UCSD-AML1 (cell line): Measurements from ENCODE around the gene KTN1.

Experiments
- DNase-seq: peaks from one replicate; lab custom pipeline; 2025; ENCODE audit not compliant: unreplicated experiment; lab: John Stamatoyannopoulos, UW

The KTN1 gene

DNA sequence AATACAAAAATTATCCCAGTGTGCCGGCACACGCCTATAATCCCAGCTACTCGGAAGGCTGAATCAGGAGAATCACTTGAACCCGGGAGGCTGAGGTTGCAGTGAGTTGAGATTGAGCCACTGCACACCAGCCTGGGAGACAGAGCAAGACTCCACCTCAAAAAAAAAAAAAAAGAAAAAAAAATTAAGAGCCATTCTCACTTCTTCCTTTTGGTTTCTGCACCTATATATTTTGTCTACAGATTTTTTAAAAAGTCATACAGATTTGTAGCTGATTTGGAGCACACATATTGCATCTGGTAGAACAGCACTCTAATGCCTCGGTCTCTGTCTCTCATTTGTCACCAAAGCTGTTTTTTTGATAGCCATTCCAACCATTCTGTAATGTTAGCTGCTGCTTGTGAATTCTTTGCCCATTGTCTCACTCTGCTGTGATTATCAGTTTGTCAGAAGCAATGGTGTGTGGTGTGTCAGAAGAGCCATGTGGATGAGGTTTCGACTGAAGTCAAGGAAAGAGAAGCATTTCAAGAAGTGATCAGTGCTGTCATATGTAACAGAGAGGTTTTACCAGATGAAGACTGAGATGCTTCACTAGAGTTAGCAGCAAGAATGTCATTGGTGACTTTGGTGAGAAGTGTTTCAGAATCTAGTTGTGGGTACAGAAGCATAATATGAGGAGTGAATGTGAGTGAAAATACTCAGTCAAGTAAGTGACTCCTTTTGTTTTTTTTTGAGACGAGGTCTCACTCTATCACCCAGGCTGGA is 8.7 kb upstream of the KTN1 start:
- DNase-seq: no peak

DNA sequence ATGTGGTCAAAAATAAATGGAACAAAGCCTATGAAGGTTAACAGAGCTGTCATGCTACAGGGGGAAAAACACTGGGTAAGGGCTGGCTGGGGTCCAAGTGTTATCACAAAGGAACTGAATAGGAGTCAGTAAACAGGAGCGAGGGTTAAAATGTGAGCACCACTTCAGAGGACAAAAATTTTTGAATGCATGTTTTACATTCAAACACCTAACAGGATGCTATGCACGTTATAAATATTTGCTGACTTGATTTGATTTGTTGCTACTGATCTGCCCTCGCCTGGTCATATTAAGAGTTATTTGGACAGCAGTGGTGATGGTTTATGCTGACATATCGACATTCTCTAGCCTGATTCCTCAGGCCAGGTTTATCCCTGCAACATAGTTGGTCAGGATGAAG is 7.4 kb upstream of the KTN1 start:
- no peak for DNase-seq

GRCh38 chr14:55574988-55575387 is 5.0 kb upstream of the KTN1 start:
- no peak for DNase-seq

- DNase-seq: no peak
Measured at GRCh38 chr14:55577229-55577628, 2.8 kb upstream of the KTN1 start.

- DNase-seq: no peak
Measured at GRCh38 chr14:55578511-55578910, 1.5 kb upstream of the KTN1 start.

DNA sequence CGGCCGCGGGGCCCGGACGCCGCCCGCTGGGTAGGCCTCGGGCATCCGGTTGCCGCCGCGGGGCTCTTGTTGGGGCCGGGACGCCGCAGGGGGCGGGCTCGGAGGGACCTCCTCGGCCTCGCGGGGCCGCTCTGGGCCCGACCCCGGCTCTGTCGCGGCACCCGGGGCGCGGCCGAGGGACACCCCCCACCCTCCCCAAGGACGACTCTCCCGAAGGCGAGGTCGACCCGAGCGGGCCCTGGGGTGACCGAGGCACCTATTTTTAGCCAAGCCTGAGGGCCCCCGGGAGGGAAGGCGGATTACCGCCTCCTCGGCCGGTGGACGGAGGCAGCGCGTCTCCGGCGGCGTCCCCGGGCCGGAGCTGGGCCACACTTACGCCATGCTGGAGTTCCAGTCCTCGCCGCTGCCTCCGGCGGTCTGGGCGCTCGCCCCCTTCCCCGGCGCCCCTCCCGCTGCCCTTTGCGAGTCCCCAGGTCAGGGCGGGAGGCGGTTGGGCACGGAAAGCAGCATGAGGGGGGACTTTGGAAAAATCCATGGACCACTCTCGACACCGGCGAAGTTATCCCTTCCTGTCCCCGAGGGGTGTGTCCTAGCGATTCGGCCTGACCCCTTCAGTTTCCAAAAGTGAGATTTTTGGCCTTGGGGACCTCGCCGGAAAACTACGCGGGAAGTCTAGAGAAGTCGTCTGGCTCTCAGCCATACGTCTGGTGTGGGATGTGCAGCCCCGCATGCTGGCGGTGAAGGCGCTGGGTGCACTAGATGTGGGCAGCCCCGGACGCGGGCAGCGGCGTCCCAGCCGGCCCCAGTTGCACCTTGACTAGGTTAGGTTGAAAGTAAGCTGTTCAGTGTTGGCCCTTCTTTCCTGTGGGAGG is 699 bp downstream of the KTN1 start:
- peak; percentile 67 for DNase-seq

DNA sequence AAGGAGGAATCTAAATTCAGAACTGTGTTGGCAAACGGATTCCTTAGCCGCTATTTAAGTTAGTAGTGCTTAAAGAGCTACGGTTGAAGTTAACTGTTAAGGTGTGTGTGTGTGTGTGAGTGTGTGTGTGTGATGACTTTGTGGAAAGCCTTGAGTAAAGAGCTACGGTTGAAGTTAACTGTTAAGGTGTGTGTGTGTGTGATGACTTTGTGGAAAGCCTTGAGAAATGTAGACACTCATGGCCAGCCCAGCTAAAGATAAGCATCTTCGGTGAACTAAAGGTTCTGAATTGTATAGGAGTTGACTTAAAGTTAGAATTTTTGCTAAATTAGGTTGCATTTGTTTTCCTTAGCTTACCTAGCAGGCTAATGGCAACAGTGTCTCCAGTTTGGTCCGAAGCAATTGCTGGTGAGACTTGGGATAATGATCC is 1.4 kb downstream of the KTN1 start:
- DNase-seq: no peak

DNA sequence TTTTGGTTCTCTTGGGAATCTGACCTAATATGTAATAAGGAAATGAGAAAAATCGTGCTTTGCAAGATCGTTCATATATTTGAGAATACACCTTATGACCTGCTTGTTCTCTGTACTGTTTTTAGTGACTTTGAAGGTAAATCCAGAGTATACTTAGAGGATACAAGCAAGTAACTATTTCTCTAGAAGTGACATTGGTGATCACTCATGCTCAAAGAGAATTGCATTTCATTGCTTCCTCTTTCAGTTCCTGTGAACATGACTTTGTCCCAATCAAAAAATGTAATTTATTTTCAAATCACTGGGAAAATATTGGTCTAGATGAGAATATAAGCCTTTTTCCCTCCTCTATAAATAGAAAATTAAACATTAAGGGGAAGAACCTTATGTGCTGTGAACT is 2.7 kb downstream of the KTN1 start:
- DNase-seq: no peak

- no peak for DNase-seq
Measured at GRCh38 chr14:55583942-55584468, 4.0 kb downstream of the KTN1 start.

- DNase-seq: no peak
Measured at GRCh38 chr14:55585854-55586253, 5.8 kb downstream of the KTN1 start.

GRCh38 chr14:55586411-55586810 is 6.4 kb downstream of the KTN1 start:
- DNase-seq: no peak

DNA sequence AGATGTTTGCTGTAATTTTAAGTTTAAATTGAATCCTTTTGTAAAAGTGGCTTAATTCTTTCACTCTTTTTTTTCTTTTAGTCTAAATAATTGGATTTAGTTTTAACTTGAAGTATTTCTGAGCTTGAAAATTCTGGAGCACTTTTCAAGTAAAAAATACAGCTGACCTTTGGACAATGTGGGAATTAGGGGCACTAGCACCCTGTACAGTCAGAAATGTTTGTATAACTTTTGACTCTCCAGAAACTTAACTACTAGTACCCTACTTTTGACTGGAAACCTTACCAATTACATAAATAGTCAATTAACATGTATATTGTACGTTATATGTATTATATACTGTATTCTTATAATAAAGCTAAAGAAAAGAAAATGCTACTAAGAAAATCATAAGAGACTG is 7.8 kb downstream of the KTN1 start:
- DNase-seq: no peak

DNA sequence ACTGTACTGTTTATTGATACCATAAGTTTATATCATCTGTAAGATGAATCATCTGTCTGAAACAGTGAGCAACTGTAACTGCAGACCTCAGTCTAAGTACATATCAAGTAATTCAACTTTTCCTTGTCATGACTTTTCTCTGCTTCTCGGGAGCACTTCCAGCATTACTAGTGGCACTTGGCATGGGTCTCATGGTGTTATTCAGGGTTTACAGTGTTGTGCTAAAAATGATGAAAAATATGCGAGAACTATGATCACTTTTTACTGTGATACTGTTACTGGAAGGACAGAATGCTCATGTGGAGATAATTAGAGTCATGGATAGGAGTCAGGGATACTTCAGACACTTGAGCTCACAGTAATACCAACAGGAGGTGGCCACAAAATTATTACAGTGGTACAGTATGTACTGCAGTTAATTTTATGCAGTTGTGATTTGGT is 8.3 kb downstream of the KTN1 start:
- DNase-seq: no peak

GRCh38 chr14:55589171-55589570 is 9.2 kb downstream of the KTN1 start:
- DNase-seq: no peak

- no peak for DNase-seq
Measured at GRCh38 chr14:55592436-55592835, 12.4 kb downstream of the KTN1 start.

DNA sequence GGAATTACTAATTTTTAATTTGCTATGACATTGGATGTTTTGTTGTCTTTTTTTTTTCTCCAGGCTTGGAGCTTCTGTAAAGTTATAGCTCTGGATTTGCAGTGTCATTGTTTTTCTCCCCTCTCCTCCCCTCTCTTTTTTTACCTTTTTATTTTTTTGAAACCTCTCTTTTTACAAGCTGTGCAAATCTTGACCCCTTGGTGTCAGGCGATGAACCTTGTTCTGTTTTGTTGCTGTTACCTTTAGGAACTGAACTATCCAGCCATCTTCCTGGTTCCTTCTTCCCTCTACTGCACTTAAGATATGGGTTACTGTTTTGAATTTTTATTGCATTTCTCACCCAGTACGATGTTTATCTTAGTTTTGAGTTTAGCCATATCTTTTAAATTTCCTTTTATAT is 13.7 kb downstream of the KTN1 start:
- no peak for DNase-seq

DNA sequence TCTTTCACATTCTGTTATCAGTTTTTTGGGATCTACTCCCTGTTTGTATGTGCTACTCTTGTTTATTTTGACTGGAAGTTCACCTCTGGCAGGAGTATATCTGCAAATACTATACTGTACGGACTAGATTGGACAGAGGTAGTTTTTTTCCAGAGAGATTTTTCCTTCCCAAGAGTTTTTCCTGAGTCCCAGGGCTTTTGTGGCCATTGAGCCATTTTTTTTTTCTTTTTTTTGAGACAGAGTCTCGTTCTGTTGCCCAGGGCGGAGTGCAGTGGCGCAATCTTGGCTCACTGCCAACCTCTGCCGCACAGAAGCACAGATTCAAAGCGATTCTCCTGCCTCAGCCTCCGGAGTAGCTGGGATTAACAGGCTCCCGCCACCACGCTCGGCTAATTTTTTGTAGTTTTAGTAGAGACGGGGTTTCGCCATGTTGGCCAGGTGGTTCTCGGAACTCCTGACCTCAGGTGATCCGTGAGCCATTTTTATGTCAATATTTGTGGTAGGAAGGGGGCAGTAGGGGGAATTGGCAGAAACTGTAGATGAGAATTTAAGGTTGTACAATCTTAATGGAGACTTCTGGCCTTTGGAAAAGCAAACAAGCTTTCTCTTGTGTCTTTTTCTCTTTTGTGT is 19.4 kb downstream of the KTN1 start:
- no peak for DNase-seq

DNA sequence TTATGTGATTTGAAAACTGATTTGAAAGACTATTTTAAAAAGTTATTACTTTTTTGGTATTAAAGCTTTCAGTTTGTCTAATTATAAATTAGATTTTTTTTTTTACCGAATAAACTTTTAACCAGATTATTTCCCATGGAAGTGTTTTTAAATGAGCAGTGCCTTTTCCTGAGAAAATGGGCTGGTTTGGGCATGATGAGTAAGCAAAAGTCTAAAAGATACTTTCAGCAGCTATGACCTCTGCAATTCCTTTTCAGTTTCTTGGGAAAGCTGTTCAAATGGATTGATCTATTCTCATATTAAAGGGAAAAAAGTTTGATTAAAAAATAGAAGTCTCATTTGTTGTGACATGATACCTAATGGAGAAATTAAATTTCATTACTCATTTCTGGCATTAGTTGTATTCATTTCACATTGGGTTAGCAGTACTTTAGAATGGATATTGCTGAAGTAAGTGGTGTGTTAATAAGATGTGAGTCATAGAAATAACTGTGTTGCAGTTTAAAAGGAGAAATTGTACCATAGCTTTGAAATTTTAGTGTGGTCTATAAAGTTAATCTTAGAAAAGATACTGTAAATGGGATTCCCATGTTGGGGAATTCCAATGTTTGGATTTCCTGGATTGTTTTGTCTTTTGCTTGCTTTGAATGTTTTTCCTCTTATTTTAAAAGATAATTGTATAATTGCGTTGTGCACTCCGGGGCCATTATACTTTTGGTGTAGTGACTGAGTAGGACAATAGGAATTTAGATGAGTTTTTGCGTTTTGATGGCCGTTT is 21.0 kb downstream of the KTN1 start:
- DNase-seq: no peak

DNA sequence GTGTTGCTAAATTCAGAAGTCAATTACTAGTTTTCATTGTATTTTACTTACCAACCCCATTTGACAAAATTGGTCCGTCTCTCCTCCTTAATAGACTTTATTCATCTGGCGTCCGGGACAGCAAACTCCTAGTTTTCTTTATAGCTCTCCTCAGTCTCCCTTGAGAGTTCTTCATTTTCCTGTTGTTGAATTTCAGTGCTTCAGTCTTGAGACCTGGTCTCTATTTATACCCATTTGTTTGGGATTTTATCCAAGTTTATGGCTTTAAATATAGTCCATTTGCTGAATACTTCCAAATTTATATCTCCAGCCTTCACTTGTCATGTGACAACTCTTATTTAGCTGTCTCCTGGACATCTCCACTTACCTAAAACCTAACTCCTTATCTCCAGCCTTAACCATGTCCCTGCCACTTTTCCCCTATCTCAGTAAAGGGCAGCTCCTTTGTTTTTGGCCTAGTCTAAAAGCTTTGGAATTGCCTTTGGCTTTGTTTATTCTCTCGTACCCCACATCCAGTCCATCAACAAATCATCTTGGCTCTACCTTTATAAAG is 23.5 kb downstream of the KTN1 start:
- DNase-seq: no peak

DNA sequence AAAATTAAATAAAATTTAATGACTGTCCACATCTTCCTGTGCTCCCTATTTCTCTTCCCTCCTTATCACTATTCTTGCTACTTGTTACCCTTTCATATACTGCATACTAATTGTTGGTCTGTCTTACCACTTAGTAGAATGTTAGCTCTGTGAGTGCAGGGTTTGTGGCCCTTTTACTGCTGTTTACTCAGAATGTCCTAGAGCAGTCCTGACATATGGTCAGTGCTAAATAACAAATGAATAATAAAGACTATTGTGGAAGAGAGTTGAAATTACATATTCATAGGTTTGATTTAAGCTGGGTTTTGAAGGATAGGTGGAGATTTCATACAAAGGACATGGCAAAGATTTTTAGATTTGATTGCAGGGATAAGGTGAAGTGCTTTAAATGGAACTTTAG is 24.5 kb downstream of the KTN1 start:
- DNase-seq: no peak
